Loucy (cell line): ENCODE measurements around the gene RLF.

ENCODE experiments used
- H2AFZ ChIP-seq: fragments of 200-600 bp; sonication (generic); 2 replicates; pipeline ENCODE4 v1.6.0; 2016; ENCODE audit warnings: antibody characterized with exemption, mild to moderate bottlenecking, low read length, moderate library complexity
- H3F3A ChIP-seq: fragments of 200-600 bp; 2 replicates; pipeline ENCODE4 v1.6.0; 2016; ENCODE audit warnings: antibody characterized with exemption, low read depth, mild to moderate bottlenecking
- H3K27me3 ChIP-seq: fragments of 200-600 bp; sonication (generic); 2 replicates; pipeline ENCODE4 v1.6.1; 2014; ENCODE audit warnings: low read length, mild to moderate bottlenecking; ENCODE audit not compliant: insufficient read depth, poor library complexity, severe bottlenecking
- H3K36me3 ChIP-seq: fragments of 200-600 bp; sonication (generic); 2 replicates; pipeline ENCODE4 v1.6.1; 2016; ENCODE audit warnings: low read length; ENCODE audit not compliant: insufficient read depth
- H3K4me1 ChIP-seq: fragments of 200-600 bp; sonication (generic); 2 replicates; pipeline ENCODE4 v1.5.1; 2014; ENCODE audit warnings: low read length, mild to moderate bottlenecking; ENCODE audit not compliant: insufficient read depth, poor library complexity, severe bottlenecking
- H3K4me2 ChIP-seq: fragments of 200-600 bp; sonication (generic); 2 replicates; pipeline ENCODE4 v1.6.0; 2014; ENCODE audit warnings: antibody characterized with exemption, low read length, low read depth, mild to moderate bottlenecking; ENCODE audit not compliant: poor library complexity, severe bottlenecking
- H3K4me3 ChIP-seq: fragments of 200-600 bp; sonication (generic); 2 replicates; pipeline ENCODE4 v1.5.1; 2014; ENCODE audit warnings: low read length, mild to moderate bottlenecking, mixed read lengths; ENCODE audit not compliant: poor library complexity, severe bottlenecking
- H3K79me2 ChIP-seq: fragments of 200-600 bp; sonication (generic); 2 replicates; pipeline ENCODE4 v1.6.1; 2014; ENCODE audit warnings: low read length; ENCODE audit not compliant: insufficient read depth
- H3K9ac ChIP-seq: fragments of 200-600 bp; sonication (generic); 2 replicates; pipeline ENCODE4 v1.6.0; 2014; ENCODE audit warnings: mild to moderate bottlenecking, low read depth, low read length, moderate library complexity; ENCODE audit not compliant: poor library complexity, severe bottlenecking
- H3K9me2 ChIP-seq: fragments of 200-600 bp; sonication (generic); replicated peaks from 2 replicates; pipeline ENCODE4 v1.6.1; 2016; ENCODE audit warnings: low read depth, low read length, mixed read lengths
- H3K9me3 ChIP-seq: fragments of 200-600 bp; sonication (generic); 2 replicates; pipeline ENCODE4 v1.6.1; 2014; ENCODE audit warnings: mild to moderate bottlenecking, antibody characterized with exemption, low read length, low read depth; ENCODE audit not compliant: insufficient read depth
- H4K20me1 ChIP-seq: fragments of 200-600 bp; sonication (generic); 2 replicates; pipeline ENCODE4 v1.6.0; 2014; ENCODE audit warnings: antibody characterized with exemption, low read length, mild to moderate bottlenecking; ENCODE audit not compliant: insufficient read depth, poor library complexity, severe bottlenecking
- EZH2phosphoT487 ChIP-seq: fragments of 200-600 bp; IDR thresholded peaks from 2 replicates; pipeline ENCODE4 v1.6.1; 2018; ENCODE audit warnings: antibody characterized with exemption, mild to moderate bottlenecking, moderate library complexity, borderline replicate concordance
- TF ChIP-seq, protein P1 (sequence below): fragments of 200-600 bp; sonication (generic); conservative IDR thresholded peaks from 2 replicates; pipeline ENCODE4 v1.5.1; 2014; ENCODE audit warnings: mild to moderate bottlenecking, antibody characterized with exemption, low read length

Gene RLF

DNA sequence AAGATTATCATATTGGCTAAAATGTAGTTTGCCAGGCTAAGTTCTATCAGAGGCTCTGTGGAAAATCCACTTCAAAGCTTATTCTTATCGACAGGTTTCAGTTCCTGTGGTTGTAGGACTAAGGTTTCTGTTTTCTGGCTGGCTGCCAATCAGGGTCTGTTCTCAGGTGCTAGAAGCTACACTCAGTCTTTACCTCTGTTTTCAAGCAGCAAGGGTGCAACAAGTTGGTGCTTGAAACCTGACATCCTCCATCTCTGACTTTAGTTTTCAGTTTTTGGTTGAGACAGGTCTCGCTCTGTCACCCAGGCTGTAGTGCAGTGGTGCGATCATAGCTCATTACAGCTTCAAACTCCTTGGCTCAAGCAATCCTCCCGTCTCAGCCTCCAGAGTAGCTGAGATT lies 71.3 kb downstream of the RLF start:
- Histone ChIP-seq H3K4me3 (no peak overlapping the region), H3K27me3 (no peaks in the 10 kb centered on the region), H2AFZ (no peak overlapping the region), H3K9ac (no peak overlapping the region), H3F3A (no peaks in the 10 kb centered on the region), H3K36me3 (peaks cover 79% of the 10 kb centered on the region), H4K20me1 (no peaks in the 10 kb centered on the region), H3K4me2 (no peak overlapping the region), H3K9me2 (no peaks in the 10 kb centered on the region), H3K79me2 (no peaks in the 10 kb centered on the region), H3K9me3 (no peaks in the 10 kb centered on the region), H3K4me1 (no peaks in the 10 kb centered on the region)
- TF ChIP-seq EZH2phosphoT487, result no peak
- TF ChIP-seq, protein P1, sequence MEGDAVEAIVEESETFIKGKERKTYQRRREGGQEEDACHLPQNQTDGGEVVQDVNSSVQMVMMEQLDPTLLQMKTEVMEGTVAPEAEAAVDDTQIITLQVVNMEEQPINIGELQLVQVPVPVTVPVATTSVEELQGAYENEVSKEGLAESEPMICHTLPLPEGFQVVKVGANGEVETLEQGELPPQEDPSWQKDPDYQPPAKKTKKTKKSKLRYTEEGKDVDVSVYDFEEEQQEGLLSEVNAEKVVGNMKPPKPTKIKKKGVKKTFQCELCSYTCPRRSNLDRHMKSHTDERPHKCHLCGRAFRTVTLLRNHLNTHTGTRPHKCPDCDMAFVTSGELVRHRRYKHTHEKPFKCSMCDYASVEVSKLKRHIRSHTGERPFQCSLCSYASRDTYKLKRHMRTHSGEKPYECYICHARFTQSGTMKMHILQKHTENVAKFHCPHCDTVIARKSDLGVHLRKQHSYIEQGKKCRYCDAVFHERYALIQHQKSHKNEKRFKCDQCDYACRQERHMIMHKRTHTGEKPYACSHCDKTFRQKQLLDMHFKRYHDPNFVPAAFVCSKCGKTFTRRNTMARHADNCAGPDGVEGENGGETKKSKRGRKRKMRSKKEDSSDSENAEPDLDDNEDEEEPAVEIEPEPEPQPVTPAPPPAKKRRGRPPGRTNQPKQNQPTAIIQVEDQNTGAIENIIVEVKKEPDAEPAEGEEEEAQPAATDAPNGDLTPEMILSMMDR, result no peak

DNA sequence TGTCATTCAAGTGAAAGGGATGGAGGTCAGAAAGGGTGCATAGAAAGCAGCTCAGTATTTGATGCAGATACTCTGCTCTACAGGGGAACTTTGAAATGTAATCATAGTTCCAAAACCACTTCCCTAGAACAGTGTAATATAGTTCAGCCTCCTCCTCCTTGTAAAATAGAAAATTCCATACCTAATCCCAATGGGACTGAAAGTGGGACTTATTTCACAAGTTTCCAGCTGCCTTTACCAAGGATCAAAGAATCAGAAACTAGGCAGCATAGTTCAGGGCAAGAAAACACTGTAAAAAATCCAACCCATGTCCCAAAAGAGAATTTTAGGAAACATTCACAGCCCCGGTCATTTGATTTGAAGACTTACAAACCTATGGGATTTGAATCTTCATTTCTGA lies 78.4 kb downstream of the RLF start:
- no peak for TF ChIP-seq EZH2phosphoT487
- TF ChIP-seq, protein P1, result no peak
- H3K36me3 ChIP-seq, result peaks cover 58% of the 10 kb centered on the region
- H3K4me2 ChIP-seq, result no peak overlapping the region
- 0 out of 2 replicates have a peak, but pooled peaks cover 6% of the 10 kb centered on the region for H3F3A ChIP-seq
- no peaks in the 10 kb centered on the region for H3K9me2 ChIP-seq
- H3K4me1 ChIP-seq, result peaks cover 4% of the 10 kb centered on the region
- no peaks in the 10 kb centered on the region for H4K20me1 ChIP-seq
- H3K27me3 ChIP-seq, result no peaks in the 10 kb centered on the region
- no peak overlapping the region for H2AFZ ChIP-seq
- H3K9me3 ChIP-seq, result no peaks in the 10 kb centered on the region
- no peak overlapping the region for H3K9ac ChIP-seq
- no peak overlapping the region for H3K4me3 ChIP-seq
- no peaks in the 10 kb centered on the region for H3K79me2 ChIP-seq

- no peaks in the 10 kb centered on the region for H3K9me2 ChIP-seq
- H3K79me2 ChIP-seq, result no peaks in the 10 kb centered on the region
- H3F3A ChIP-seq, result 0 out of 2 replicates have a peak, but pooled peaks cover 6% of the 10 kb centered on the region
- no peak overlapping the region for H3K4me3 ChIP-seq
- peaks cover 4% of the 10 kb centered on the region for H3K4me1 ChIP-seq
- no peak overlapping the region for H3K9ac ChIP-seq
- no peaks in the 10 kb centered on the region for H3K9me3 ChIP-seq
- no peak overlapping the region for H3K4me2 ChIP-seq
- H3K36me3 ChIP-seq, result peaks cover 52% of the 10 kb centered on the region
- H2AFZ ChIP-seq, result no peak overlapping the region
- no peaks in the 10 kb centered on the region for H3K27me3 ChIP-seq
- H4K20me1 ChIP-seq, result no peaks in the 10 kb centered on the region
- no peak for TF ChIP-seq EZH2phosphoT487
- TF ChIP-seq, protein P1, result no peak
Measured at GRCh38 chr1:40240390-40240789, 79.2 kb downstream of the RLF start.
